HG03571 (cell line): ENCODE results near the gene CIAPIN1.
"Not testable (repeated sequence)": the region's sequence is repeated elsewhere in the genome, so short reads cannot be mapped to it uniquely, and the experiment has no call there.

Experiments
- ATAC-seq: cut with Tn5 transposase; IDR thresholded peaks from one replicate; pipeline ENCODE4 v1.9.1; 2021; ENCODE audit not compliant: unreplicated experiment

The CIAPIN1 gene

DNA sequence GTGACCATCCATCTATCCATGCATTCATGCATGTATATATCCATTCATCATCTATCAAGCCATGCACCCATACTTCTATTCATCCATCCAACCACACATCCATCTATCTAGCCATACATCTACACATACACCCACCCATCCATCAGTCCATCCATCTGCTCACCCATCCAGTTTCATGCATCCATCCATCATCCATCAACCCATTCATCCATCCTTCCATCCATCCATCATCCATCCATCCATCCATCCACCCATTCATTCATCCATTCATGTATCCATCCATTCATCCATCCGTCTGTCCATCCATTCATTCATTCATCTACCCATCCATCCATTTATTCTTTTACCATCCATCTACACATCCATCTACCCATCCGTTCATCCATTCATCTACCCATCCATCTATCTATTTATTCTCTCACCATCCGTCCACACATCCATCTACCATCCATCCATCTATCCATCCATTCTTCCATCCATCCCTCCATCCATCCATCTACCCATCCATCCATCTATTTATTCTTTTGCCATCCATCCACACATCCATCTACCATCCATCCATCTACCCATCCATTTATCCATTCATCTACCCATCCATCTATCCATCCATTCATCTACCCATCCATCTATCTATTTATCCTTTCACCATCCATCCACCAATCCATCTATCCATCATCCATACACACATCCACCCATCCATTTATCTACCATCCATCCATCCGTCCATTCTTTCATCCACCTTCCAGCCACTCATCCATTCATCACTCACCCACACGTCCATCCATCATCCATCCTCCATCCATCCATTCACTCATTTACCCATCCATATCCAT is 39.4 kb downstream of the CIAPIN1 start:
- ATAC-seq: no peak

DNA sequence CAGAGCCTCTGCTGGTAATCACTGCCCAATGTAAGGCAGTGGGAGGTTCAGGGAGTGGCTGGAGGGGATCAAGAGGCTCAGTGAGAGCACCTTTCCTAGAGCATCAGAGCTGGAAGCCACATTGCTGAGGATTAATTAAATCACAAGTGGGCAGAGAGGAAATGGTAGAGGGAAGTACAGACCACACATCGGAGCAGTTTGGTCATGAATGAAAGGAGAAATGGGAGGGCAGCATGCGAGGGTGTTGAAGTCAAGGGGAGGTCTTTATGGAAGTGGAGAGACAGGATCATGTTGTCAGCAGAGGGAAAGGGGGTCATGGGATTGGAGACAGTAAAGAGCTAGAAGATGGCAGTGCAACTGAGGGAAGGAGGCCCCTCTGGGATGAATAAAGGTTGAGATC is 40.3 kb downstream of the CIAPIN1 start:
- ATAC-seq: no peak

DNA sequence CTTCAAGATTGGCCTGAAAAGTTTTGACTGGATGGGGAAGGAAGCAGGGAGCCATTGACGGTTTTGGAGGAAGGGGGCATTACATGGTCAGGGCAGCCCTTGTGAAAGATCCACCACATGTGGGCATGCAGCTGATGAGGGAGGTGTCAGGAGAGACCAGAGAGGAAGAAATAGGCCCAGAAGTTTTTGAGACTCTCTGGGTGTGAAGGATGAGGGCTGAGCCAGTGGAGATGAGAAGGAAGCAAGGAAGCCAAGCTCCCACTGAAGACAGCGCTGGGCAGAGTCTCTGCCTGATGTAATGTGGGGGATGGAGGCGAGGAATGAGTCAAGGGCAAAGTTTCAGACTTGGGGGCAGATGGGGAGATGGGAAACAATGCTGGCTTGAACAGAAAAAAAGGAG is 42.1 kb downstream of the CIAPIN1 start:
- ATAC-seq: no peak

DNA sequence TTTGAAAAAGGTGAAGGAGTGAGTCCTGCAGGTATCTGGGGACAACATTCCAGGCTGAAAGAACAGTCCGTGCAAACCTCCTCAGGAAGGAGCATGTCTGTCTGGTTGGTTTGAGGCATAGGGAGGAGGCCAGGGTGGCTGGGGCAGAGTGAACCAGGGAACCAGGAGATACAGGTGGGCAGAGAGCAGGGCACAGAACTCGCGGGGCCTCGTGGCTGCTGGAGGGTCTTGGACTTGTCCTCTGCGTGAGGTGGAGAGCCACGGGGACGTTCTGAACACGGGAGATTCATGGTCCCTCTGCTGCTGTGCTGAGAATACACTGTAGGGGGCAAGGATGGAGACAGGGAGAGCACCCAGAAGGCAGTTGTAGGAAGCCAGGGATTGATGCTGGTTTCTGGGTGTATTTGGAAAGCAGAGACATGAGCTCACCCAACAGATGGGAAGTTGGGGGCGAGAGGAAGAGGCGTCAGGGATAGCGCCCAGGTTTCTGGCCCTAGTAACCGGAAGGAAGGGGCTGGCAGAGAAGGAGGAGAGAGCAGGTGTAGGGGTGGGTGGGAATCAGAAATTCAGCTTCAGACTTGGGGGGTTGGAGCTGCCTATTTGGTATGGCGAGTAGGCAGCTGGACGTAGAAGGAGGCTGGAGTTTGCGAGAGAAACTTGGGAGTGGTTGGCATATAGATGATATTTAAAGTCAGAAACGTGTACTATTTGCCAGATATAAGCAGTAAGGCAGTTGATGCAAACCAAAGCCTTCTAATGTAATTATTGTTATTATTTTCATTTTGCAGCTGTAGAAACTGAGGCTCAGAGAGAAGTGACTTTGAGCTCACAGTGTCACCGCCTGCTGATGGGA is 43.0 kb downstream of the CIAPIN1 start, which contains the start of gene CCL17:
Gene CCL17 (plus strand): TSS at position 803 of the 853 bp plus-strand sequence. CDS start 9,166 bp downstream, outside the sequence.
- no peak for ATAC-seq

DNA sequence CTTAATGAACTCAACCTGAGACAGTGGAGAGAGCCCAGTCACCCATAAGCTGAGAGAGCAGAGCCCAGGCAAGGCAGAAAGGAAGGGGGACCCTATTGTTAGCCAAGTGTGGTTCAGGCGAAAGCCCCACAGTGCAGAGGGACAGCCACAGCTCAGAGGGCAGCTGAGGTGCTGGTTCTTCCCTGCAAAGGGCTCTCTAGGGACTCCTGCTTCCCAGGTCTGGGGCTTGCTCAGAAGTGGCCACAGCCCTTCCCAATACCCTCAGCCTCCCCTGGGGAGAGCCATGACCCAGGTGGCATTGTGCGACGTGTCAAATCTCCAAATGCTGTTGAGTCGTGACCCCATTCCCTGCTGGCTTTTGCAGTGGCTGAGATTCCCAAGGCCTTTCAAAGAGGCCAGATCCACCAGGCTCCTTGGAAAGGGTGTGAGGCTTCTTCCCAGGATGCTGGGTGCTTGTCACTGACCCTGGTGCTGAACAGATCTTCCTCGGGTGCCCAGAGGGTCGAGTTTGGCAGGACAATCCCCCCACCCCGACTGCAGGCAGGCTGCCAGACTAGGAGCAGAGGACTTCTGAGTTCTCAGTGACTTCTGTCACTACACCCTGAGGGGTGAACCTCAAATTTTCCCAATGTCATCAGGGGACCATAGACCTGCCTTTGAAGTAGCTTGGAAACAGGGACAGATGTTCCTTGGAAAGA is 45.1 kb downstream of the CIAPIN1 start:
- no peak for ATAC-seq

DNA sequence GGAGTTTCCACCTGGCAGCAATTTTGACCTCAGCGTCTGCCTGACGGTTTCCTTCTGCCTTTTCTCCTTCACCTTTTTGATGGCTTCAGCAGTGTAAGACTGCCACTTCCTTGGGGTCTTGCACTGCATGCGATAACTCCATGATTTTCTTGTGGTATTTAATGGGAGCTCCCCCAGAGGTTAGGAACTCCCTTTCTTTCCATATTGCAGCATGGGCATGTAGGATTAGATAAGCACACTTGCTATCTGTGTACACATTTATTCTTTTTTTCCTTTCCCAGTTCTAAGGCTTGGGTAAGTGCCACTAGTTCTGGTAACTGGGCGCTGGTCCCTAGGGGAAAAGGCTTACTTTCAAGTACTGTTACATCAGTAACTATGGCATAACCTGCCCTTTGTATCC is 49.7 kb downstream of the CIAPIN1 start:
- ATAC-seq: not testable (repeated sequence)

DNA sequence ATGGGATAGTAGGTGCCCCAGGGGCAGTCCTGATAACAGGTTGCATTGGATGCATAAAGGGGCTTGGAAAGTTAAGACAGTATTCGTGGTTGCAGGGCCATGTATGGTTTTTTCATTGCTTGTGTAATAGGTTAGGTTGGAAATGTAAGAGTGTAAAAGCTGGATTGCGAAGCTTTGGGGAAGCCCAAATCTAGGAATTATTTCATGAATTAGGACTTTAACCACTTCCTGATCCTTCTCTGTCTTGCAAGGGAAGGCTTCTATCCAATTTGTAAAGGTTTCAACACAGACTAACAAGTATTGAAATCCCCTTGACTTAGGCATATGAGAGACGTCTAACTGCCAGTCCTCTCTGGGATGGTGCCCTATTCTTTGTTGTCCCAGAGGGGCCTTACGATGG is 50.4 kb downstream of the CIAPIN1 start:
- no peak for ATAC-seq

DNA sequence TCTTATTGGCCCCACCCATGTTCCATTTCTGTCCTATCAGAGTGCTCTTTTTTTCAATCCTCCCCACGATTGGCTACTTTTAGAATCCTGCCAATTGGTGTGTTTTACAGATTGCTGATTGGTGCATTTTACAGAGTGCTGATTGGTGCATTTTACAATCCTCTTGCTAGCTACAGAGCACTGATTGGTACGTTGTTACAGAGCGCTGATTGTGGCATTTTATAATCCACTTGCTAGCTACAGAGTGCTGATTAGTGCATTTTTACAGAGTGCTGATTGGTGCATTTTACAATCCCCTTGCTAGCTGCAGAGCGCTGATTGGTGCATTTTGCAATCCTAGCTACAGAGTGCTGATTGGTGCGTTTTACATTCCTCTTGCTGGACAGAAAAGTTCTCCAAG is 52.2 kb downstream of the CIAPIN1 start:
- ATAC-seq: no peak

DNA sequence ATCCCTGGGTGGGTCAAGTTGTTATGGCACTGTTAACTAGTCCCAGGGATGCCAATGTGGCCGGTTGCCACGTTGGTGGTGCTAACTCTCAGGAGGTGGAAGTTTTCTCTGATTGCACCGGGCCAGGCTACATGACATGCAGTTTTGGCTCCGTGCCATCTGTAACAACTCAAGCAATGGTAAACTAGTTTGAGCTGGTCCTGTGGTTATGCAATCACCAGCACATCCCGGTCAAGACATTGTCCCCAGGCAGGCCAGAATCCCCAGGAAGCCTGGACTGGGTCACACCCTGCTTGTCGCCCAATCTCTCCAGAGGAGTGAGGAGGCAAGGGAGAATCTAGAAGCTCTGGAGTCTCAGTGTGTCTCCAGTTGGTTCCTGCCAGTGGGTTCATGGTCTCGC is 52.7 kb downstream of the CIAPIN1 start:
- ATAC-seq: no peak

DNA sequence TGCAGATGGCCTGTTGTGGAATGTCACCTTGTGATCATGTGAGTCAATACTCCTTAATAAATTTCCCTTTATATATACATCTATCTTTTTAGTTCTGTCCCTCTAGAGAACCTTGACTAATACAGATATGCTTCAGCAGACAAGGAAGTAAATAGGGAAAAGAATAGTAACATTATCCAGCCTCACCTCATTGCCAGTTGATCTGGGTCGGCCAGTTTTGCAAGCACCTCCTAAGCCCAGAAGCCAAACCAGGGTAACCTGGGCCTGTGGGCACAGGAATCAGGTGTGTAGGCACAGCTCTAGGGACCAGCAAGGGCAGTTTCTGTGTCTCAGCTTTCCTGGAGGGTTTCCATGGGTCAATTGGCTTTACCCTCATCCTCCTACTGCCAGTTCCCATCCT is 54.5 kb downstream of the CIAPIN1 start:
- no peak for ATAC-seq

DNA sequence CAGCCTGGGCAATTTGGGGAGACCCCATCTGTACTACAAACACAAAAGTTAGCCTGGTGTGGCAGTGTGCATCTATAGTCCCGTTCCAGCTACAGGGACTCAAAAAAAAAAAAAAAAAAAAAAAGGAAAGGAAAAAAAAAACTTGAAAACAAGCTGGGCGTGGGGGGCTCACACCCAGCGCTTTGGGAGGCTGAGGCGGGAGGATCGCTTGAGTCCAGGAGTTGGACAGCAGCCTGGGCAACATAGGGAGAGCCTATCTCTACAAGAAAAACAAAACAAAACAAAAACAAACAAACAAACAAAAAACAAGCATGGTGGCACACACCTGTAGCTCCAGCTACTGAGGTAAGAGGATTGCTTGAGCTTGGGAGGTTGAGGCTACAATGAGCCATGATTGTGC is 55.5 kb downstream of the CIAPIN1 start:
- ATAC-seq: no peak

DNA sequence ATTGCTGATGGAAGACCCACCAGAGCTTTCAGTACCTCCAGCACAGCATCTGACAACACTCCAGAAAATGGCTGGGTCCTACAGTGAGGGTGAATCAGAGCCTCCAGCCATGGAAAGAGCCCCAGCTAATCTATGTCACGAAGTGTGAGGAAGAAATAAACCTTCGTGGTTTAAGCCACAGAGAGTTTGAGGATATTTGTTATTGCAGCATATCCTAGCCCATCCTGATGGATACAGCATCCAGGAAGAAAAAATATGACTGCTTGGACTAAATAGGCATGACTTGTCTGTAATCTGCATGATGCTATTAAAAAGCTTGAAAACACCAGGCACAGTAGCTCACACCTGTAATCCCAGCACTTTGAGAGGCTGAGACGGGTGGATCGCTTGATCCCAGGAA is 55.9 kb downstream of the CIAPIN1 start:
- ATAC-seq: no peak

DNA sequence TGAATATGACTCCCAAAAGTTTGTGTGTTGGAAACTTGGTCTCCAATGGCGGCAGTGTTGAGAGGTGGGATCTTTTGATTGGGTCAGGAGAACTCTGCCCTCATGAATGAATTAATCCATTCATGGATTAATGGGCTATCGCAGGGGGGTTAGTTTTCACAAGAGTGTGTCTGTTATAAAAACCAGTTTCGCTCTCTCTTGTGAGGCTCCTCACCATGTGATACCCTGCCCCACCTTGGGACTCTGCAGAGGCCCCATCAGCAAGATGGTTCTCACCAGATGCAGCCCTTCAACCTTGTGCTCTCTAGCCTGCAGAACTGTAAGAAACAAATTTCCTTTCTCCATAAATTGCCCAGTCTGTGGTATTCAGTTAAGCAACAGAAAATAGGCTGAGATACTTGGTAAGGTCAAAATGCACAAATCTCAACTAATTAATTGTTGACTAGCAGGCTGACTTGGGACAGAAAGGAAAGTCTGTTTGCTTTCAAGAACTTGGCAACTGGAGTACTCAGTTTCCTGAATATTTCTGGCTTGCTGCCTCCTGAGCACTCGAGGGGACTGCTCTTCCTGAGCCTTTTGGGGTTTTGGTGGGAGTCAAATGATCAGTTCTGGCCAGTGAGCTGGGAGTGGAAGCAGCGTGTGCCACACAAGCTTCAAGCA is 56.4 kb downstream of the CIAPIN1 start:
- no peak for ATAC-seq

DNA sequence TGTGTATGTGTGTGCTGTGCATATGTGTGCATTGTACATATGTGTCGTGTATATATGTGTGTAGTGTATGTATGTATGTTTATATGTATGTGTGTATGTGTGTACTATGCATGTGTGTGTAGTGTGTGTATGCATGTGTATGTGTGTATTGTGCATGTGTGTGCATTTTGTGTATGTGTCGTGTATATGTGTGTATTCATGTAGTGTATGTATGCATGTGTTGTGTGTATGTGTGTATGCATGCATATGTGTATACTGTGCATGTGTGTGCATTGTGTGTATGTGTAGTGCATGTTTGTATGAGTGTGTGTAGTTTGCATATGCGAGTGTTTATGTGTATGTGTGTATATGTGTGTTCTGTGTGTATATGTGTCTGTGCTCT is 58.1 kb downstream of the CIAPIN1 start:
- no peak for ATAC-seq

DNA sequence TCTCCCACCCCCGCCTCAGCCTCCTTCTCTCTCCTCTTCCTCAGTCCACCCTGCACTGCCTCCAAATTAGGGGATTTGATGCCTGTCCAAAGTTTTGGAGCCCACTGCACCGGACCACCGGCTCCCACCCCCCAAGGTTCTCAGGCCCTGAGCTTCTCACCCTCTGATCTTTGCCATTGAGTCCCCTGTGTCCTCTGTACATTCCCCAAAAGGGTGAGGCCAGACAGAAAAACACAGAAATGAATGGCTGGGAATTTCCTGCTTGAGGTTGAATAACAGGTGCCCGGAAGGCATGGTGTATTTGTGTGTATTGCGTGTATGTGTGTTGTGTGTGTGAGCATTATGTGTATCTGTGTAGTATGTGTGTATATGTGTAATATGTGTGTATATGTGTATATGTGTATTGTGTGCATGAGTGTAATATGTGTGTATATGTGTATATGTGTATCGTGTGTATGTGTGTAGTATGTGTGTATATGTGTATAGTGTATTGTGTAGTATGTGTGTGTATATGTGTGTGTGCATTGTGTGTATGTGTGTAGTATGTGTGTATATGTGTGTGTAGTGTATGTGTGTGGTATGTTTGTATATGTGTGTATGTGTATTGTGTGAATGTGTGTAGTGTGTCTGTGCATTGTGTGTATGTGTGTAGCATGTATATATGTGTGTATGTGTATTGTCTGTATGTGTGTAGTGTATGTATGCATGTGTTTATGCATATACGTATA is 58.7 kb downstream of the CIAPIN1 start:
- ATAC-seq: no peak

DNA sequence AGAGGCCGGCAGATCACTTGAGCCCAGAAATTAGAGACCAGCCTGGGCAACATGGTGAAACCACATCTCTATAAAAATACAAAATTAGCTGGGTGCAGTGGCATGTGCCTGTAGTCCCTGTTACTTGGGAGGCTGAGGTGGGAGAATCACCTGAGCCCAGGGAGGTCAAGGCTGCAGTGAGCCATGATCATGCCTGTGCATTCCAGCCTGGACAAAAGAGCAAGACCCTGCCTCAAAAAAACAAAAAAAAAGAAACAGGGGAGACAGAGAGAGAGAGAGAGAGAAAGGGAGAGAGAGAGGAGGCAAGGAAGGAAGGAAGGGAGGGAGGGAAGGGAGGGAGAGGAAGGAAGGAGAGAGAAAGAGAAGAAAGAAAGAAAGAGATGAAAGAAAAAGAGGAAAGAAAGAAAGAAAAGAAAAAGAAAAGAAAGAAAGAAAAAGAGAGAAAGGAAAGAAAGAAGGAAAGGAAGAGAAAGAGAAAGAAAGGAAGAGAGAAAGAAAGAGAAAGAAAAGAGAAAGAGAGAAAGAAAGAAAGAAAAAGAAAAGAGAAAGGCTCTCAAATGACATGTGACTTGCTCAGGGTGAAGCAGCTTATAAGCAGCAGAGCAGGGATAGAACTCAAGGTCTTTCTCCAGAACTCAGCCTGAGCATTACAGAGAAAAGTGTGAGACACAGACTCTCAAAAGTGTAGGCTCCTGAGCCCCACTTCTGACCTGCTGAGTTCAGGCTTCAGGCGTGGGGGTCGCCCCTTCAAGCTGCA is 59.4 kb downstream of the CIAPIN1 start:
- no peak for ATAC-seq

DNA sequence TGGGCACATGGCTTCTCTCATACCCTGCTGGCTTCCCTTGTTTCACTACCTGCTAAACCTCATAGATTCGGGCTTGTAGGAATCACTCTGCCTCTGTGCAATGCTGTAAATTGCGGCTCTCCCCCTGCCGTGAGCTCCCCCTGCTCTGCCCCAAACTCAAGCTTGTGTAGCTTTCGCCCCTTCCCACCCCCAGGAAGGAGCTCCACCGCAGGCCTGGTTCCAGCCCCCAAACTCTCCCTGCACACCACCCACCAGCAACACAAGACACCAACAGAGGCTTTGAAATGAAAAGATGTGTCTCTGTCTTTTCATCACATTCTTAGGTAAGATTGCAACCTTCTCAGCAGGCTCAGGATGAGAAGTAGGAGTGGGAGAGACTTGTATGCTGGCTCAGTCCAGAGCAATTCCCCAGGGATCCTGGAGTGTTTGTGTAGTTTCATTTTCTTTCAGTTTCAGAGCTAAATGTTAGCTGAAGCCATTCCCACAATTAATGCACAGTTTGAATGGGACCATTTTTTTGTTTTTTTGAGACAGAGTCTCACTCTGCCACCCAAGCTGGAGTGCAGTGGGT is 60.7 kb downstream of the CIAPIN1 start:
- ATAC-seq: no peak

DNA sequence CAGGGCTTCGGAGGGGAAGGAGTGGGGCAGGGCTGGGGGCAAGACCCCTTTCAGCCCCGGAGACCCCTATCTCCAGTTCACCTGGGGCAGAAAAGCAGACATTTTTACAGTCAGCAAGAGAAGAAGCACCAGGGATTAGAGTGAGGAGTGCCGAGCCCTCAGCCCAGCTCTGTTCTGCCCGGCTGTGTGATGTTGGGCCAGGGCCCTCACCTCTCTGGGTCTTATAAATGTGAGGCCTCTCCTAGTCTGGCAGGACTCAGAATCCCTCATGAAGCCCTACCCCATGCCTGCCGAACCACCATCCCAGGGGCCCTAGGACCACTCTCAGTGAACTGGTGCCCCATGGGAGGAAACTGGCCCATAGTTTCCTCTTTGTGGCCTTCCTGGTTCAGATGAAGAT is 62.1 kb downstream of the CIAPIN1 start:
- ATAC-seq: no peak
